ENCODE results near the gene DPM2. TPM values are rescaled to one million over a fixed set of nuclear protein-coding genes. Genes with fewer than 3 reads are reported as not detected.
A peak's percentile ranks its signal among the peaks of the same experiment; 100 is the strongest.

Gene DPM2
- total RNA-seq, 1 donor from 2014 or later = 32.7 TPM

GRCh38 chr9:127927201-127927987, 10.3 kb downstream of the DPM2 start:
- peaks cover 11% of the 10 kb centered on the region for H3K4me1 Mint-ChIP-seq (ENCODE audit: low read depth, unreplicated experiment)
- Histone ChIP-seq H3K9me3 (ENCODE audit: insufficient read depth, low read depth, low read length) (no peaks in the 10 kb centered on the region), H3K4me3 (ENCODE audit: insufficient read depth, low read depth, low read length) (peak overlapping the region; percentile 31), H3K4me2 (ENCODE audit: low read length) (peak overlapping the region; percentile 72), H3K27me3 (ENCODE audit: insufficient read depth, low read length) (no peaks in the 10 kb centered on the region), H3K79me2 (ENCODE audit: insufficient read depth, low read length) (no peaks in the 10 kb centered on the region), H4K20me1 (ENCODE audit: insufficient read depth, low read length) (peaks cover 18% of the 10 kb centered on the region), H2AFZ (ENCODE audit: low read depth, low read length) (peak overlapping the region; percentile 64), H3K27ac (ENCODE audit: low read depth, low read length) (no peak overlapping the region), H3K9ac (ENCODE audit: low read length) (peak overlapping the region; percentile 45), H3K36me3 (ENCODE audit: insufficient read depth, low read length) (no peaks in the 10 kb centered on the region), H3K4me1 (ENCODE audit: insufficient read depth, low read length) (peaks cover 40% of the 10 kb centered on the region)
- peaks cover 23% of the 10 kb centered on the region for H3K27me3 Mint-ChIP-seq (ENCODE audit: low read depth, unreplicated experiment)
- DNase-seq (ENCODE audit: low read depth) (no peak), FAIRE-seq (no peak)
- TF ChIP-seq, protein P1, sequence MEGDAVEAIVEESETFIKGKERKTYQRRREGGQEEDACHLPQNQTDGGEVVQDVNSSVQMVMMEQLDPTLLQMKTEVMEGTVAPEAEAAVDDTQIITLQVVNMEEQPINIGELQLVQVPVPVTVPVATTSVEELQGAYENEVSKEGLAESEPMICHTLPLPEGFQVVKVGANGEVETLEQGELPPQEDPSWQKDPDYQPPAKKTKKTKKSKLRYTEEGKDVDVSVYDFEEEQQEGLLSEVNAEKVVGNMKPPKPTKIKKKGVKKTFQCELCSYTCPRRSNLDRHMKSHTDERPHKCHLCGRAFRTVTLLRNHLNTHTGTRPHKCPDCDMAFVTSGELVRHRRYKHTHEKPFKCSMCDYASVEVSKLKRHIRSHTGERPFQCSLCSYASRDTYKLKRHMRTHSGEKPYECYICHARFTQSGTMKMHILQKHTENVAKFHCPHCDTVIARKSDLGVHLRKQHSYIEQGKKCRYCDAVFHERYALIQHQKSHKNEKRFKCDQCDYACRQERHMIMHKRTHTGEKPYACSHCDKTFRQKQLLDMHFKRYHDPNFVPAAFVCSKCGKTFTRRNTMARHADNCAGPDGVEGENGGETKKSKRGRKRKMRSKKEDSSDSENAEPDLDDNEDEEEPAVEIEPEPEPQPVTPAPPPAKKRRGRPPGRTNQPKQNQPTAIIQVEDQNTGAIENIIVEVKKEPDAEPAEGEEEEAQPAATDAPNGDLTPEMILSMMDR (IDR thresholded peaks at IDR 0.05; ENCODE audit: insufficient read depth, low read depth, low read length) = no peak
- TF ChIP-seq EZH2 (IDR thresholded peaks at IDR 0.05; ENCODE audit: insufficient read depth, low read length) = no peak
- H3K9me3 Mint-ChIP-seq (ENCODE audit: unreplicated experiment) = no peaks in the 10 kb centered on the region
- peaks cover 1% of the 10 kb centered on the region for H3K36me3 Mint-ChIP-seq (ENCODE audit: low read depth, unreplicated experiment)
- H3K27ac Mint-ChIP-seq (ENCODE audit: unreplicated experiment) = no peak overlapping the region
- peak overlapping the region; percentile 67 for H3K4me3 Mint-ChIP-seq (ENCODE audit: unreplicated experiment)

- Histone ChIP-seq H3K4me1 (ENCODE audit: insufficient read depth, low read length) (peaks cover 39% of the 10 kb centered on the region), H3K4me3 (ENCODE audit: insufficient read depth, low read depth, low read length) (peak overlapping the region; percentile 31), H3K36me3 (ENCODE audit: insufficient read depth, low read length) (no peaks in the 10 kb centered on the region), H3K4me2 (ENCODE audit: low read length) (peak overlapping the region; percentile 72), H3K27ac (ENCODE audit: low read depth, low read length) (no peak overlapping the region), H3K9me3 (ENCODE audit: insufficient read depth, low read depth, low read length) (no peaks in the 10 kb centered on the region), H3K27me3 (ENCODE audit: insufficient read depth, low read length) (no peaks in the 10 kb centered on the region), H4K20me1 (ENCODE audit: insufficient read depth, low read length) (peaks cover 18% of the 10 kb centered on the region), H2AFZ (ENCODE audit: low read depth, low read length) (peak overlapping the region; percentile 64), H3K9ac (ENCODE audit: low read length) (peak overlapping the region; percentile 45), H3K79me2 (ENCODE audit: insufficient read depth, low read length) (no peaks in the 10 kb centered on the region)
- Mint-ChIP-seq H3K27me3 (ENCODE audit: low read depth, unreplicated experiment) (peaks cover 23% of the 10 kb centered on the region), H3K36me3 (ENCODE audit: low read depth, unreplicated experiment) (peaks cover 1% of the 10 kb centered on the region), H3K9me3 (ENCODE audit: unreplicated experiment) (no peaks in the 10 kb centered on the region), H3K4me1 (ENCODE audit: low read depth, unreplicated experiment) (peaks cover 11% of the 10 kb centered on the region), H3K27ac (ENCODE audit: unreplicated experiment) (no peak overlapping the region), H3K4me3 (ENCODE audit: unreplicated experiment) (peak overlapping the region; percentile 67)
- DNase-seq (ENCODE audit: low read depth) (no peak), FAIRE-seq (no peak)
- TF ChIP-seq, protein P1 (IDR thresholded peaks at IDR 0.05; ENCODE audit: insufficient read depth, low read depth, low read length) = no peak
- no peak for TF ChIP-seq EZH2 (IDR thresholded peaks at IDR 0.05; ENCODE audit: insufficient read depth, low read length)
Measured at GRCh38 chr9:127926906-127927200, 10.8 kb downstream of the DPM2 start.
